Kidney (tissue), 14 donors: ENCODE data around the gene TIGAR. TPM values are rescaled to one million over a fixed set of nuclear protein-coding genes. Genes with fewer than 3 reads are reported as not detected.
A peak's percentile ranks its signal among the peaks of the same experiment; 100 is the strongest.

Source experiments
- DNase-seq, 5 donors: peaks; one replicate each; pipeline ENCODE4 v3.0.0-alpha.2; 2013 to 2020
- FAIRE-seq: peaks from 2 replicates; lab custom pipeline; 2012; peaks lifted over from hg19 to GRCh38; lab: Jason Lieb, UNC
- H3K27ac ChIP-seq, 2 donors: one replicate each; pipeline ENCODE4 v1.7.0; 2013; ENCODE audit warnings: low read depth in 2 of 2, low read length in 2 of 2, inconsistent platforms in 1 of 2
- H3K27me3 ChIP-seq: one replicate; pipeline ENCODE4 v1.7.1; 2013; ENCODE audit warnings: low read length, inconsistent platforms; ENCODE audit not compliant: control insufficient read depth, insufficient read depth
- H3K36me3 ChIP-seq, 3 donors: one replicate each; pipeline versions ENCODE4 v1.7.0 to v1.7.1; 2013; ENCODE audit warnings: low read length in 3 of 3, control low read depth in 1 of 3, inconsistent platforms in 1 of 3; ENCODE audit not compliant: insufficient read depth in 3 of 3, control insufficient read depth in 2 of 3
- H3K4me1 ChIP-seq, 3 donors: one replicate each; pipeline versions ENCODE4 v1.7.0 to v1.7.1; 2013; ENCODE audit warnings: low read length in 3 of 3, inconsistent platforms in 1 of 3, low read depth in 1 of 3; ENCODE audit not compliant: control insufficient read depth in 2 of 3, insufficient read depth in 2 of 3
- H3K4me3 ChIP-seq, 3 donors: one replicate each; pipeline versions ENCODE4 v1.7.0 to v1.8.1; 2013; ENCODE audit warnings: low read length in 3 of 3, control low read depth in 1 of 3, inconsistent platforms in 1 of 3
- H3K9ac ChIP-seq, 3 donors: one replicate each; pipeline versions ENCODE4 v1.7.0 to v1.7.1; 2013; ENCODE audit warnings: low read length in 3 of 3, control low read depth in 1 of 3, inconsistent platforms in 1 of 3
- H3K9me3 ChIP-seq, 3 donors: one replicate each; pipeline versions ENCODE4 v1.7.0 to v1.7.1; 2013; ENCODE audit warnings: low read length in 3 of 3, control low read depth in 1 of 3, inconsistent platforms in 1 of 3; ENCODE audit not compliant: control insufficient read depth in 2 of 3, insufficient read depth in 1 of 3
- CTCF ChIP-seq: IDR thresholded peaks from 3 replicates; pipeline ENCODE4 v1.5.1; 2012; ENCODE audit warnings: mild to moderate bottlenecking, moderate library complexity, borderline replicate concordance; ENCODE audit not compliant: insufficient read depth; ENCODE audit errors: extremely low read depth
- intact Hi-C: fragments of 100-400 bp; cut with DNase I; formaldehyde crosslinking; loops from one replicate; pipeline ENCODE4 v1.11.1; 2022
- polyA plus RNA-seq: library from polyadenylated mRNA; stranded (reverse); fragments of 350-450 nt; fragmentation: Illumina TruSeq; extraction: RNeasy Lipid Tissue Mini Kit (QIAGEN cat#74804); gene quantifications from one replicate; pipeline ENCODE4 v1.2.3, GENCODE V29; 2014; ENCODE audit warnings: low read depth, low replicate concordance; ENCODE audit not compliant: insufficient read depth
- total RNA-seq: library from RNA; stranded (reverse); fragmentation: NEBNext Ultra II Directional; extraction: Animal tissue kit (Norgen Biotek cat#: 25700); gene quantifications from one replicate; pipeline ENCODE4 v1.2.1, GENCODE V29; 2021
- donor health status: control.
- donor health status: control.
- donor health status: control.
- donor health status: control.
- donor health status: control.
- donor health status: DM: yes; HTN: yes; CAD: no.
- donor health status: Normal renal cell carcinoma (clear cell type).

The TIGAR gene
- total and polyA plus RNA-seq, 2 donors from 2014 or later, result 3.6 to 11.8 TPM

- Histone ChIP-seq H3K27ac (no peak overlapping the region), H3K9ac (no peak overlapping the region), H3K36me3 (peaks cover 0 to 10% (median 0%) of the 10 kb centered on the region in 3 donors), H3K4me3 (no peak overlapping the region), H3K27me3 (no peaks in the 10 kb centered on the region), H3K9me3 (no peaks in the 10 kb centered on the region), H3K4me1 (no peaks in the 10 kb centered on the region)
- DNase-seq (no peak), FAIRE-seq (no peak)
- TF ChIP-seq CTCF, result no peak
- intact Hi-C loops, result no loop called here
Measured at GRCh38 chr12:4355156-4356040, 34.4 kb downstream of the TIGAR start.

DNA sequence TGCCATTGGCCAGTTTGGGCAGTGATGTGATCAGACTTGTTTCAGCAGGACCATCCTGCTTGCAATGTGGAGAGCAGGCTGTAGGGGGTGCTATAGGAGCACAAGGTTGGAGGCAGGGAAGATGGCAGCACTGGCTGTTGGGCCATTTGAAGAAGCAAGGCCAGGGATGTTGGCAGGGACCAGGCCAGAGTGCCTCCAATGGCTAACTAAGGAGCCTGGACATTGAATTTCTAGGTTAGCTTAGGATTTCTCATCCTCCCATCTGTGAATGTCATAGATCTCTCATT, 35.0 kb downstream of the TIGAR start:
- H3K4me1 ChIP-seq, result no peaks in the 10 kb centered on the region
- DNase-seq (peak in 3 of 5 donors; percentile 5 to 43 (median 19)), FAIRE-seq (no peak)
- H3K27me3 ChIP-seq, result no peaks in the 10 kb centered on the region
- intact Hi-C loops, result no loop called here
- TF ChIP-seq CTCF, result no peak
- H3K36me3 ChIP-seq, result peaks cover 0 to 10% (median 0%) of the 10 kb centered on the region in 3 donors
- no peaks in the 10 kb centered on the region for H3K9me3 ChIP-seq
- H3K27ac ChIP-seq, result no peak overlapping the region
- H3K9ac ChIP-seq, result no peak overlapping the region
- H3K4me3 ChIP-seq, result no peak overlapping the region

- Histone ChIP-seq H3K9ac (no peak overlapping the region), H3K27ac (no peak overlapping the region), H3K9me3 (no peaks in the 10 kb centered on the region), H3K4me3 (no peak overlapping the region), H3K27me3 (no peaks in the 10 kb centered on the region), H3K4me1 (no peaks in the 10 kb centered on the region), H3K36me3 (no peaks in the 10 kb centered on the region)
- no peak for TF ChIP-seq CTCF
- FAIRE-seq, result no peak
- intact Hi-C loops, result no loop called here
- DNase-seq, result no peak
Measured at GRCh38 chr12:4366090-4366489, 45.1 kb downstream of the TIGAR start.
